IMR-90 (cell line): ENCODE data around the gene CYP46A1. TPM values are rescaled to one million over a fixed set of nuclear protein-coding genes. Genes with fewer than 3 reads are reported as not detected.
A peak's percentile ranks its signal among the peaks of the same experiment; 100 is the strongest.

Experiments used
- ATAC-seq: fragments of 200-7000 bp; cut with Tn5 transposase; 2 replicates; pipeline ENCODE4 v1.9.1; 2020; ENCODE audit warnings: low read depth, mild to moderate bottlenecking, moderate library complexity
- BruUV-seq: library from RNA; stranded (reverse); fragments of 400-500 nt; replicated peaks from 2 replicates; lab custom pipeline; 2021; lab: Mats Ljungman, UMichigan
- CTCF ChIA-PET: fragments of 300-600 bp; formaldehyde crosslinking; extraction: SDS; loops from one replicate; lab custom pipeline; 2021; ENCODE audit warnings: antibody characterized with exemption; lab: Yijun Ruan, JAX
- POLR2A ChIA-PET: fragments of 300-600 bp; sonication (Branson Sonifier 250); formaldehyde crosslinking; loops from one replicate; lab custom pipeline; 2022; ENCODE audit warnings: antibody characterized with exemption; ENCODE audit not compliant: unreplicated experiment; lab: Charles Lee
- DNase-seq: peaks from one replicate; pipeline ENCODE4 v3.0.0; 2013
- H2AFZ ChIP-seq: replicated peaks from 2 replicates; pipeline ENCODE3; 2013; ENCODE audit warnings: low read length, mild to moderate bottlenecking; ENCODE audit not compliant: poor library complexity
- H2AK5ac ChIP-seq: 2 replicates; pipeline ENCODE4 v1.6.1; 2013; ENCODE audit warnings: low read depth, low read length, inconsistent platforms
- H2AK9ac ChIP-seq: replicated peaks from 2 replicates; pipeline ENCODE3; 2013; ENCODE audit warnings: mild to moderate bottlenecking, low read depth, low read length, moderate library complexity; ENCODE audit not compliant: poor library complexity
- H2BK120ac ChIP-seq: 2 replicates; pipeline ENCODE4 v1.6.1; 2013; ENCODE audit warnings: low read depth, low read length, inconsistent platforms
- H2BK15ac ChIP-seq: 3 replicates; pipeline ENCODE4 v1.6.1; 2013; ENCODE audit warnings: low read depth, low read length, inconsistent platforms
- H2BK20ac ChIP-seq: 2 replicates; pipeline ENCODE4 v1.6.1; 2013; ENCODE audit warnings: low read depth, mild to moderate bottlenecking, inconsistent platforms, low read length, moderate library complexity
- H2BK5ac ChIP-seq: 2 replicates; pipeline ENCODE4 v1.6.1; 2013; ENCODE audit warnings: mild to moderate bottlenecking, low read depth, low read length, inconsistent platforms; ENCODE audit not compliant: poor library complexity, severe bottlenecking
- H3K14ac ChIP-seq: replicated peaks from 2 replicates; pipeline ENCODE4 v1.6.1; 2013; ENCODE audit warnings: low read depth, low read length, inconsistent platforms
- H3K18ac ChIP-seq: 2 replicates; pipeline ENCODE4 v1.6.1; 2013; ENCODE audit warnings: low read depth, low read length, control low read depth
- H3K23ac ChIP-seq: 2 replicates; pipeline ENCODE4 v1.6.1; 2013; ENCODE audit warnings: low read depth, low read length, inconsistent platforms
- H3K27ac ChIP-seq: 2 replicates; pipeline ENCODE4 v1.5.1; 2013; ENCODE audit warnings: mild to moderate bottlenecking, control low read depth, low read length; ENCODE audit not compliant: insufficient read depth
- H3K27me3 ChIP-seq: 2 replicates; pipeline ENCODE4 v1.6.1; 2013; ENCODE audit warnings: low read length; ENCODE audit not compliant: control insufficient read depth, insufficient read depth
- H3K36me3 ChIP-seq: 2 replicates; pipeline ENCODE4 v1.6.1; 2013; ENCODE audit warnings: low read length, mixed read lengths; ENCODE audit not compliant: control insufficient read depth, insufficient read depth
- H3K4ac ChIP-seq: 2 replicates; pipeline ENCODE4 v1.6.1; 2013; ENCODE audit warnings: low read depth, low read length, inconsistent platforms
- H3K4me1 ChIP-seq: 2 replicates; pipeline ENCODE4 v1.6.1; 2013; ENCODE audit warnings: low read length, mixed read lengths; ENCODE audit not compliant: control insufficient read depth, insufficient read depth
- H3K4me2 ChIP-seq: 2 replicates; pipeline ENCODE4 v1.6.1; 2013; ENCODE audit warnings: low read depth, mild to moderate bottlenecking, control low read depth, low read length, moderate library complexity
- H3K4me3 ChIP-seq: 2 replicates; pipeline ENCODE4 v1.5.1; 2013; ENCODE audit warnings: low read depth, mild to moderate bottlenecking, control low read depth, low read length, moderate library complexity; ENCODE audit not compliant: insufficient read depth
- H3K56ac ChIP-seq: 2 replicates; pipeline ENCODE4 v1.6.1; 2013; ENCODE audit warnings: low read length, inconsistent platforms; ENCODE audit not compliant: insufficient read depth; ENCODE audit errors: extremely low read depth
- H3K79me1 ChIP-seq, 2 experiments: 2 replicates each; pipeline ENCODE4 v1.6.1; 2013; ENCODE audit warnings: low read length in 2 of 2, inconsistent platforms in 1 of 2, low read depth in 1 of 2
- H3K9ac ChIP-seq: 2 replicates; pipeline ENCODE4 v1.6.1; 2013; ENCODE audit warnings: low read depth, low read length, control low read depth
- H3K9me1 ChIP-seq: 2 replicates; pipeline ENCODE4 v1.6.1; 2013; ENCODE audit warnings: low read length, inconsistent platforms; ENCODE audit not compliant: insufficient read depth
- H3K9me3 ChIP-seq: 2 replicates; pipeline ENCODE4 v1.6.1; 2013; ENCODE audit warnings: low read length; ENCODE audit not compliant: control insufficient read depth, insufficient read depth
- H4K20me1 ChIP-seq: 2 replicates; pipeline ENCODE4 v1.6.1; 2013; ENCODE audit warnings: low read length, inconsistent platforms; ENCODE audit not compliant: insufficient read depth
- H4K5ac ChIP-seq: 2 replicates; pipeline ENCODE4 v1.6.1; 2013; ENCODE audit warnings: mild to moderate bottlenecking, low read depth, low read length, control low read depth
- H4K8ac ChIP-seq, 2 experiments: 2 replicates each; pipeline ENCODE4 v1.6.1; 2013; ENCODE audit warnings: low read depth in 2 of 2, low read length in 2 of 2, control low read depth in 1 of 2, inconsistent platforms in 1 of 2
- H4K91ac ChIP-seq: 2 replicates; pipeline ENCODE4 v1.6.1; 2013; ENCODE audit warnings: low read depth, low read length, inconsistent platforms; ENCODE audit not compliant: insufficient read depth
- BHLHE40 ChIP-seq: fragments of 150-350 bp; IDR thresholded peaks from 2 replicates; pipeline ENCODE4 v1.6.1; 2016; ENCODE audit warnings: mild to moderate bottlenecking, low read depth, low read length
- CEBPB ChIP-seq: IDR thresholded peaks from 2 replicates; pipeline ENCODE4 v1.6.1; 2012; ENCODE audit warnings: low read depth, low read length, improper control_type of control experiment
- CHD1 ChIP-seq: IDR thresholded peaks from 2 replicates; pipeline ENCODE4 v1.6.1; 2012; ENCODE audit warnings: low read depth, low read length, improper control_type of control experiment
- FOS ChIP-seq: fragments of 150-350 bp; IDR thresholded peaks from 2 replicates; pipeline ENCODE4 v1.6.1; 2016; ENCODE audit warnings: low read depth, low read length
- MAFK ChIP-seq: IDR thresholded peaks from 2 replicates; pipeline ENCODE4 v1.6.1; 2012; ENCODE audit warnings: low read depth, low read length, improper control_type of control experiment
- MAZ ChIP-seq: IDR thresholded peaks from 2 replicates; pipeline ENCODE4 v1.6.1; 2012; ENCODE audit warnings: low read depth, mild to moderate bottlenecking, low read length, improper control_type of control experiment, moderate library complexity, borderline replicate concordance
- MXI1 ChIP-seq: IDR thresholded peaks from 2 replicates; pipeline ENCODE4 v1.6.1; 2012; ENCODE audit warnings: low read depth, mild to moderate bottlenecking, low read length, moderate library complexity, borderline replicate concordance
- NFE2L2 ChIP-seq: fragments of 150-350 bp; IDR thresholded peaks from 2 replicates; pipeline ENCODE4 v1.6.1; 2016; ENCODE audit warnings: low read depth, mild to moderate bottlenecking, low read length
- POLR2A ChIP-seq: IDR thresholded peaks from 2 replicates; pipeline ENCODE4 v1.6.1; 2012; ENCODE audit warnings: mild to moderate bottlenecking, low read depth, low read length
- RAD21 ChIP-seq: IDR thresholded peaks from 2 replicates; pipeline ENCODE4 v1.6.1; 2012; ENCODE audit warnings: low read length, improper control_type of control experiment
- RCOR1 ChIP-seq: IDR thresholded peaks from 2 replicates; pipeline ENCODE4 v1.6.1; 2012; ENCODE audit warnings: mild to moderate bottlenecking, low read length, improper control_type of control experiment; ENCODE audit not compliant: insufficient replicate concordance
- RFX5 ChIP-seq: IDR thresholded peaks from 2 replicates; pipeline ENCODE4 v1.8.0; 2012; ENCODE audit warnings: low read depth, mild to moderate bottlenecking, low read length, moderate library complexity
- SMC3 ChIP-seq: fragments of 150-350 bp; IDR thresholded peaks from 2 replicates; pipeline ENCODE4 v1.6.1; 2016; ENCODE audit warnings: low read depth, mild to moderate bottlenecking, antibody characterized with exemption, low read length, moderate library complexity
- WGBS, 2 experiments: methylation state at CpG; one replicate each; pipeline versions ENCODE4 v1.1.5 to v1.1.7; 2013; ENCODE audit warnings: missing lambda C conversion rate in 2 of 2; ENCODE audit not compliant: insufficient read length in 1 of 2; ENCODE audit errors: extremely low coverage in 2 of 2; 5-methylcytosine and 5-hydroxymethylcytosine counted together
- dilution Hi-C: fragments of 300-500 bp; cut with HindIII; formaldehyde crosslinking; loops from one replicate; pipeline ENCODE4 v1.14.3; 2018; ENCODE audit warnings: low sequenced_read_pairs; ENCODE audit not compliant: unreplicated experiment
- in situ Hi-C: fragments of 300-500 bp; cut with MboI; formaldehyde crosslinking; loops from 3 replicates; pipeline ENCODE4 v1.14.3; 2019; ENCODE audit warnings: low sequenced_read_pairs, inconsistent platforms, mixed read lengths
- intact Hi-C: fragments of 100-400 bp; cut with micrococcal nuclease; formaldehyde crosslinking; loops from 2 replicates; pipeline ENCODE4 v1.10.0; 2022
- polyA plus RNA-seq, 3 experiments: library from polyadenylated mRNA; depleted of rRNA; stranded (reverse); fragments of >200 nt; gene quantifications; 2 replicates each; pipeline ENCODE4 v1.2.3, GENCODE V29; 2012; ENCODE audit warnings: low replicate concordance in 1 of 3
- total RNA-seq: library from RNA; depleted of rRNA; stranded (reverse); fragments of >200 nt; gene quantifications from 2 replicates; pipeline ENCODE4 v1.2.3, GENCODE V29; 2012
- TF ChIP-seq, protein P1 (sequence below): fragments of 150-350 bp; IDR thresholded peaks from 2 replicates; pipeline ENCODE4 v1.6.1; 2016; ENCODE audit warnings: low read depth, mild to moderate bottlenecking, low read length, moderate library complexity, borderline replicate concordance
- TF ChIP-seq, protein P2 (sequence below): fragments of 150-350 bp; IDR thresholded peaks from 2 replicates; pipeline ENCODE4 v1.6.1; 2017; ENCODE audit warnings: mild to moderate bottlenecking, antibody characterized with exemption, low read length, low read depth
- TF ChIP-seq, protein P3 (sequence below): conservative IDR thresholded peaks from 2 replicates; pipeline ENCODE4 v1.5.1; 2012; ENCODE audit warnings: mild to moderate bottlenecking, low read depth, low read length, improper control_type of control experiment

CYP46A1 gene
- total and polyA plus RNA-seq, 2 of the 4 experiments (the other 2 are of a cell fraction) = 0.18 to 0.31 TPM

DNA sequence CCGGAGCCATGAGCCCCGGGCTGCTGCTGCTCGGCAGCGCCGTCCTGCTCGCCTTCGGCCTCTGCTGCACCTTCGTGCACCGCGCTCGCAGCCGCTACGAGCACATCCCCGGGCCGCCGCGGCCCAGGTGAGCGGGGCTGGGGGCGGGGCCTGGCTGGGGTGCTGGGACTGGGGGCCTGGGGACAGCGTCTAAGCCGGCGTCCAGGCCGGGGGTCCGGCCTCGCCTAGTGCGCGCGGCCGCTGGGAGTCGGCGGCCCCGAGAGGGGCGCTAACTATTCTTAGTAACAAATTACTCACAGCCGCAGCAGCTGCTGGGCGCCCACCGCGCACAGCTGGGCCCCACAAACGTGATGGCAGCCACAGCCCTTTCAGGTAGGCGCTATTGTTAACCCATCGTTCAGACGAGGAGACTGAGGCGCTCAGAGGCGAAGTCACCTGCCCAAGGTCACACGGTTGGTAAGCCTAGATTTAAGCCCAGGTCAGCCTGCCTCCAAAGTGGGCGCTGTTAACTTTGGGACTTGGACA lies 374 bp downstream of the CYP46A1 start:
- Histone ChIP-seq H2AFZ (peak overlapping the region; percentile 96), H2AK5ac (no peak overlapping the region), H2BK20ac (no peak overlapping the region), H3K4me2 (peak overlapping the region; percentile 73), H4K5ac (no peak overlapping the region), H4K91ac (no peak overlapping the region), H2BK5ac (no peak overlapping the region), H3K14ac (no peak overlapping the region), H3K4me3 (peak overlapping the region; percentile 69), H2BK120ac (no peak overlapping the region), H3K56ac (no peak overlapping the region), H3K36me3 (no peaks in the 10 kb centered on the region), H2AK9ac (peak overlapping the region; percentile 82), H3K4ac (no peak overlapping the region), H3K9ac (no peak overlapping the region), H3K9me3 (no peaks in the 10 kb centered on the region), H4K8ac (no peak overlapping the region), H2BK15ac (no peak overlapping the region), H4K20me1 (no peaks in the 10 kb centered on the region; the same call in 1 of the 2 replicates), H3K27me3 (peaks cover 36% of the 10 kb centered on the region), H3K4me1 (peaks cover 8% of the 10 kb centered on the region), H3K79me1 (no peaks in the 10 kb centered on the region; a peak in 1 of 4 replicates), H3K23ac (peak overlapping the region; percentile 46; the same call in 1 of the 2 replicates), H3K9me1 (no peaks in the 10 kb centered on the region), H3K27ac (no peak overlapping the region; the same call in 1 of the 2 replicates), H3K18ac (no peak overlapping the region)
- dilution Hi-C loops = no loop called here
- 1% methylated on average over 12 of the region's 45 CpGs; no CpG with 5 or more reads in 1 of the 2 experiments for WGBS, 2 experiments
- CTCF ChIA-PET = no interaction called here
- in situ Hi-C loops = loop anchor here (5.0 kb wide), 1 partner anchor 198 kb away; no protein-coding TSS in a partner anchor
- BruUV-seq = no TSS peak
- TF ChIP-seq FOS = no peak
- no peak for TF ChIP-seq MAFK
- TF ChIP-seq, protein P1, sequence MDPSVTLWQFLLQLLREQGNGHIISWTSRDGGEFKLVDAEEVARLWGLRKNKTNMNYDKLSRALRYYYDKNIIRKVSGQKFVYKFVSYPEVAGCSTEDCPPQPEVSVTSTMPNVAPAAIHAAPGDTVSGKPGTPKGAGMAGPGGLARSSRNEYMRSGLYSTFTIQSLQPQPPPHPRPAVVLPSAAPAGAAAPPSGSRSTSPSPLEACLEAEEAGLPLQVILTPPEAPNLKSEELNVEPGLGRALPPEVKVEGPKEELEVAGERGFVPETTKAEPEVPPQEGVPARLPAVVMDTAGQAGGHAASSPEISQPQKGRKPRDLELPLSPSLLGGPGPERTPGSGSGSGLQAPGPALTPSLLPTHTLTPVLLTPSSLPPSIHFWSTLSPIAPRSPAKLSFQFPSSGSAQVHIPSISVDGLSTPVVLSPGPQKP = no peak
- no peak for TF ChIP-seq CEBPB
- TF ChIP-seq MXI1 = no peak
- no peak for TF ChIP-seq RAD21
- no peak for TF ChIP-seq NFE2L2
- TF ChIP-seq POLR2A = no peak
- TF ChIP-seq RFX5 = peak; percentile 47; the same call in 1 of the 2 replicates
- no peak for TF ChIP-seq SMC3
- TF ChIP-seq RCOR1 = no peak
- TF ChIP-seq BHLHE40 = peak; percentile 49; the same call in 1 of the 2 replicates
- TF ChIP-seq, protein P2, sequence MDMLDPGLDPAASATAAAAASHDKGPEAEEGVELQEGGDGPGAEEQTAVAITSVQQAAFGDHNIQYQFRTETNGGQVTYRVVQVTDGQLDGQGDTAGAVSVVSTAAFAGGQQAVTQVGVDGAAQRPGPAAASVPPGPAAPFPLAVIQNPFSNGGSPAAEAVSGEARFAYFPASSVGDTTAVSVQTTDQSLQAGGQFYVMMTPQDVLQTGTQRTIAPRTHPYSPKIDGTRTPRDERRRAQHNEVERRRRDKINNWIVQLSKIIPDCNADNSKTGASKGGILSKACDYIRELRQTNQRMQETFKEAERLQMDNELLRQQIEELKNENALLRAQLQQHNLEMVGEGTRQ = no peak
- no peak for TF ChIP-seq MAZ
- TF ChIP-seq, protein P3, sequence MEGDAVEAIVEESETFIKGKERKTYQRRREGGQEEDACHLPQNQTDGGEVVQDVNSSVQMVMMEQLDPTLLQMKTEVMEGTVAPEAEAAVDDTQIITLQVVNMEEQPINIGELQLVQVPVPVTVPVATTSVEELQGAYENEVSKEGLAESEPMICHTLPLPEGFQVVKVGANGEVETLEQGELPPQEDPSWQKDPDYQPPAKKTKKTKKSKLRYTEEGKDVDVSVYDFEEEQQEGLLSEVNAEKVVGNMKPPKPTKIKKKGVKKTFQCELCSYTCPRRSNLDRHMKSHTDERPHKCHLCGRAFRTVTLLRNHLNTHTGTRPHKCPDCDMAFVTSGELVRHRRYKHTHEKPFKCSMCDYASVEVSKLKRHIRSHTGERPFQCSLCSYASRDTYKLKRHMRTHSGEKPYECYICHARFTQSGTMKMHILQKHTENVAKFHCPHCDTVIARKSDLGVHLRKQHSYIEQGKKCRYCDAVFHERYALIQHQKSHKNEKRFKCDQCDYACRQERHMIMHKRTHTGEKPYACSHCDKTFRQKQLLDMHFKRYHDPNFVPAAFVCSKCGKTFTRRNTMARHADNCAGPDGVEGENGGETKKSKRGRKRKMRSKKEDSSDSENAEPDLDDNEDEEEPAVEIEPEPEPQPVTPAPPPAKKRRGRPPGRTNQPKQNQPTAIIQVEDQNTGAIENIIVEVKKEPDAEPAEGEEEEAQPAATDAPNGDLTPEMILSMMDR = no peak
- TF ChIP-seq CHD1 = no peak
- ATAC-seq (no peak), DNase-seq (peak; percentile 8)
- POLR2A ChIA-PET = no interaction called here
- intact Hi-C loops = loop anchor here (2.0 to 5.0 kb wide), 2 partner anchors 60 to 162 kb away; no protein-coding TSS in a partner anchor
